Large intestine (tissue), 3 donors: ENCODE results near the gene ROR1. TPM values are rescaled to one million over a fixed set of nuclear protein-coding genes. Genes with fewer than 3 reads are reported as not detected.

Source experiments
- DNase-seq, 2 donors: peaks; one replicate each; pipeline versions ENCODE4 v3.0.0 to v3.0.0-alpha.2; 2013
- H3K27ac ChIP-seq: one replicate; pipeline ENCODE4 v1.5.1; 2013; ENCODE audit warnings: low read length
- H3K27me3 ChIP-seq: 2 replicates; pipeline ENCODE4 v1.6.1; 2013; ENCODE audit warnings: low read length; ENCODE audit not compliant: control insufficient read depth, insufficient read depth
- H3K36me3 ChIP-seq: 2 replicates; pipeline ENCODE4 v1.6.1; 2013; ENCODE audit warnings: low read length; ENCODE audit not compliant: control insufficient read depth, insufficient read depth
- H3K4me1 ChIP-seq: one replicate; pipeline ENCODE4 v1.6.1; 2013; ENCODE audit warnings: low read length; ENCODE audit not compliant: control insufficient read depth, insufficient read depth
- H3K4me3 ChIP-seq: one replicate; pipeline ENCODE4 v1.5.1; 2013; ENCODE audit warnings: low read length
- H3K9me3 ChIP-seq: one replicate; pipeline ENCODE4 v1.6.1; 2013; ENCODE audit warnings: mild to moderate bottlenecking, low read depth, low read length, moderate library complexity; ENCODE audit not compliant: control insufficient read depth
- WGBS: methylation state at CpG from one replicate; pipeline ENCODE4 v1.1.5; 2013; ENCODE audit warnings: low lambda C conversion rate; ENCODE audit not compliant: insufficient coverage; 5-methylcytosine and 5-hydroxymethylcytosine counted together
- polyA plus RNA-seq: library from polyadenylated mRNA; unstranded; fragments of 120-200 nt; gene quantifications from one replicate; pipeline ENCODE4 v1.2.1, GENCODE V29; 2013

ROR1 gene
- polyA plus RNA-seq, 1 donor = 14.4 TPM

DNA sequence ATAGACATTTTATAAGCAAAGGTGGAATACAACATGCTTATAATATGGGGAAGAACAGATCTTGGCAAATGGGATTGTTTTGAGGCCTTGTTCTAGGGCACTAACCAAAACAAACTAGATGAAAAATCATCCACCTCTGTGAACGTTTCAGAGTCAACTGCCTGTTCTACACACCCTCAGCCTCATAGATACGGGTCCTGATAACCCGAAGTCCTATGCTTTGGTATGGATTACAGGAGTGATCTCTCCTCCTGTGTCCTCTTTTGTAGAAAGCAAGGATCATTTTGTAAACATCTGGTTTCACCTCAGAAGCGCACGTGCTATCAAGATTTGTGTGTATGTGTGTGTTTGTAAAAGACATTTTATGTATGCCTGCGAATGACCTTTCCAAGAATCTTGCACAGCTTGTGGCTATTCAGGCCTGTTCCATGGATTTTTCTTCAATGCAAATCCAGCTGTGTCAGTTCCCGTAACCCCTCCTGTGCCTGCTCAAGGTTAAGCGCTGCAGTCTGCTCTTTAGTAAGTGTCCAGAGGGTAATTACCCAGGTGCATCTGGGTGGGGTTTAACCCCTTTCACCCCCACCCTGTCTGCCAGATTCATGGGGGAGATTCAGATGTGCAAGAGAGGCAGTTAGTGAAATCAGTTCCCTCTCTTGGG is 132.4 kb downstream of the ROR1 start:
- H3K4me1 ChIP-seq = peaks cover 9% of the 10 kb centered on the region
- no peak for DNase-seq
- no peaks in the 10 kb centered on the region for H3K27me3 ChIP-seq
- H3K9me3 ChIP-seq = no peaks in the 10 kb centered on the region
- no peak overlapping the region for H3K27ac ChIP-seq
- H3K4me3 ChIP-seq = no peak overlapping the region
- WGBS = no CpG with 5 or more reads among the region's 8 CpGs
- H3K36me3 ChIP-seq = no peaks in the 10 kb centered on the region

DNA sequence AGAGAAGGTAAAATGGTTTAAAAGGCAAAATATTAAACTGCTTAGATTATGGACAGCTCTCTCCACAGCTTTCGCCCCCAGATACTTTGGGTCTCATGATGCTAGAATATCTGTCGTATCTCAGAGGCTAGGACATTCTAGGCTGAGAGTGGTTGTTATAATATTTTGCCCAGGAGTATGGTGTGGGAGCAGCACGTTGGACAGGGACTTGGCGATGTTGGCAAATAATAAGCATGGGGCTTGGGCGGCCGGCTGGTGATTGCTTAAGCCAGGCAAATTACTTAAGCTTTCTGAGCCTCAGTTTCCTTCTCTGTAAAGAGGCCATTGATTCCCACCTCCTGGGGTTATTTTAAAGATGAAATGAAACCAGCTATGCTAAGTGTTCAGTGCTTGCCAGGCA is 133.2 kb downstream of the ROR1 start:
- no peaks in the 10 kb centered on the region for H3K27me3 ChIP-seq
- no peaks in the 10 kb centered on the region for H3K9me3 ChIP-seq
- H3K4me1 ChIP-seq = peaks cover 9% of the 10 kb centered on the region
- no peak for DNase-seq
- H3K36me3 ChIP-seq = no peaks in the 10 kb centered on the region
- H3K27ac ChIP-seq = no peak overlapping the region
- no CpG with 5 or more reads among the region's 6 CpGs for WGBS
- no peak overlapping the region for H3K4me3 ChIP-seq

DNA sequence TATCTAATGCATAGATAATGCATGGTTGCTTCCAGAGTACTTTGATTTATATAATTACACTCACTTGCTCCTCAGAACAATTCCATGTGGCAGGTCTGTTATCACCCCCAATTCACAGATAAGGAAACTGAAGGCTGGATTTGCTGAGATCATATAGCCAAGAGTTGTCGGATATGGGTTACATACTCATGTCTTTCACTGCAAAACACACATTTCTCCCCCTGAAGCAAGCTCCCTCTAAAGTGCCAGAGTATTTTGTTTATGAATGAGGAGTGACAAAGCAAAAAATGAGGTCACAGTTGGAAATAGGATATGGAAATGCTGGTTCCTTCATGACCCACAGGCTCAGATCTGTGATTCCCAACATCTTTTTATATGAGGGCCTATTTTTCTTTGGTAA is 134.2 kb downstream of the ROR1 start:
- no CpG with 5 or more reads among the region's 1 CpG for WGBS
- peaks cover 9% of the 10 kb centered on the region for H3K4me1 ChIP-seq
- no peak overlapping the region for H3K27ac ChIP-seq
- no peak overlapping the region for H3K4me3 ChIP-seq
- H3K36me3 ChIP-seq = no peaks in the 10 kb centered on the region
- no peaks in the 10 kb centered on the region for H3K27me3 ChIP-seq
- no peaks in the 10 kb centered on the region for H3K9me3 ChIP-seq
- DNase-seq = no peak

GRCh38 chr1:63909526-63909925 is 135.7 kb downstream of the ROR1 start:
- no peaks in the 10 kb centered on the region for H3K27me3 ChIP-seq
- H3K4me3 ChIP-seq = no peak overlapping the region
- H3K27ac ChIP-seq = no peak overlapping the region
- 63% methylated on average over 4 of the region's 6 CpGs for WGBS
- DNase-seq = no peak
- H3K36me3 ChIP-seq = no peaks in the 10 kb centered on the region
- H3K4me1 ChIP-seq = peaks cover 11% of the 10 kb centered on the region
- H3K9me3 ChIP-seq = no peaks in the 10 kb centered on the region

DNA sequence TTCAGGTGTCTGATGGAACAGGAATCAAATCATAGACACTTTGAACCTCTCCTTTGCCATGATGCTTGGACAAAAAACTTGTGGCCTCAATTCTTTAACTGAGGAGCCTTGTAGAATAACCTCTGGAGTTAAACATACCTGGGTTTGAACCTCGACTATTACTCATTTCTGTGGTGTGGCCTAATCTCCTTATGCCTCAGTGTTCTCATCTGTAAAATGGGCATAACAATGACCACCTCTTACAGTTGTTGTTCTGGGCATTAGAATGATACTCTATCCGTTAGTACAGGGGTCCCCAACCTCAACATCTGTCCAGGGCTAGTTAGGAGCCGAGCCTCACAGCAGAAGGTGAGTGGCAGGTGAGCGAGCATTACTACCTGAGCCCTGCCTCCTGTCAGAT is 137.2 kb downstream of the ROR1 start:
- H3K36me3 ChIP-seq = no peaks in the 10 kb centered on the region
- no peak for DNase-seq
- no peaks in the 10 kb centered on the region for H3K27me3 ChIP-seq
- no peaks in the 10 kb centered on the region for H3K9me3 ChIP-seq
- H3K4me1 ChIP-seq = peaks cover 13% of the 10 kb centered on the region
- no CpG with 5 or more reads among the region's 4 CpGs for WGBS
- no peak overlapping the region for H3K4me3 ChIP-seq
- H3K27ac ChIP-seq = no peak overlapping the region

DNA sequence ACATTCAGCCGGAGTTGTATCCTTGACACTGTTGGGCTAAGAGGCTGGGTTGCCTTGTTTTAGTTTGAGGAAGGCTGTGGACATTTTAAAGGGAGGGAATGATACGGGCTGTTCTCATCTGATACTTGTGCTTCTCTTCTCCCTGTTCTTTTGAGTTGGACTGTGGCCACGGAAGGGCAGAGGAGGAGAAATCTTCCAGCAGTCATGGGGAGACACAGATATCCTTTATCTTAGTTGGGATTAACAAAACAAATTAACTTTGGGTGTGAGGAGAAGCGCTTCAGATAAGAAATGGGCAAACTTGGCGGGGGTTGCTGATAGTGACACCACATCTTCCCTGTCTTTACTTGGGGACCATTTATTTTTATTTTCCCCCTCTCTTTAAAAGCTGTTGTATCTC is 138.8 kb downstream of the ROR1 start:
- Histone ChIP-seq H3K36me3 (no peaks in the 10 kb centered on the region), H3K4me1 (peaks cover 9% of the 10 kb centered on the region), H3K27ac (no peak overlapping the region), H3K4me3 (no peak overlapping the region), H3K9me3 (no peaks in the 10 kb centered on the region), H3K27me3 (no peaks in the 10 kb centered on the region)
- 30% methylated on average over 2 of the region's 5 CpGs for WGBS
- no peak for DNase-seq

- H3K9me3 ChIP-seq = no peaks in the 10 kb centered on the region
- H3K36me3 ChIP-seq = no peaks in the 10 kb centered on the region
- peaks cover 9% of the 10 kb centered on the region for H3K4me1 ChIP-seq
- no peaks in the 10 kb centered on the region for H3K27me3 ChIP-seq
- no peak for DNase-seq
- no peak overlapping the region for H3K27ac ChIP-seq
- no peak overlapping the region for H3K4me3 ChIP-seq
- WGBS = 55% methylated on average over 2 of the region's 10 CpGs
These were observed 139.7 kb downstream of the ROR1 start for GRCh38 chr1:63913533-63913932.

GRCh38 chr1:63914241-63914640 is 140.4 kb downstream of the ROR1 start:
- no peak for DNase-seq
- Histone ChIP-seq H3K27me3 (no peaks in the 10 kb centered on the region), H3K4me3 (no peak overlapping the region), H3K4me1 (peaks cover 9% of the 10 kb centered on the region), H3K36me3 (no peaks in the 10 kb centered on the region), H3K27ac (no peak overlapping the region), H3K9me3 (no peaks in the 10 kb centered on the region)
- no CpG with 5 or more reads among the region's 5 CpGs for WGBS

- DNase-seq = no peak
- WGBS = 100% methylated on average over 1 of the region's 1 CpG
- no peaks in the 10 kb centered on the region for H3K27me3 ChIP-seq
- no peak overlapping the region for H3K27ac ChIP-seq
- H3K4me1 ChIP-seq = peaks cover 9% of the 10 kb centered on the region
- H3K4me3 ChIP-seq = no peak overlapping the region
- no peaks in the 10 kb centered on the region for H3K9me3 ChIP-seq
- H3K36me3 ChIP-seq = no peaks in the 10 kb centered on the region
These were observed 140.9 kb downstream of the ROR1 start for GRCh38 chr1:63914706-63915105.

GRCh38 chr1:63915121-63915520 is 141.3 kb downstream of the ROR1 start:
- H3K4me1 ChIP-seq = peaks cover 9% of the 10 kb centered on the region
- no CpG with 5 or more reads among the region's 1 CpG for WGBS
- no peak overlapping the region for H3K27ac ChIP-seq
- H3K9me3 ChIP-seq = no peaks in the 10 kb centered on the region
- H3K4me3 ChIP-seq = no peak overlapping the region
- H3K36me3 ChIP-seq = no peaks in the 10 kb centered on the region
- H3K27me3 ChIP-seq = no peaks in the 10 kb centered on the region
- no peak for DNase-seq
